ENCODE results near the gene ZNF157.
"Not testable (repeated sequence)": the region's sequence is repeated elsewhere in the genome, so short reads cannot be mapped to it uniquely, and the experiment has no call there.

Gene ZNF157

GRCh38 chrX:47370278-47370677, at the start of gene ZNF157:
ZNF157 (plus strand) TSS chrX:47370578; CDS start chrX:47370669, 91 bp downstream.
- no peak for DNase-seq

GRCh38 chrX:47321386-47321785, 49.0 kb upstream of the ZNF157 start:
- no peak for DNase-seq

GRCh38 chrX:47321823-47322371, 48.5 kb upstream of the ZNF157 start:
- DNase-seq, result no peak

- DNase-seq, result no peak
Observed at GRCh38 chrX:47327902-47328301, 42.5 kb upstream of the ZNF157 start.

- not testable (repeated sequence) for DNase-seq
Observed at GRCh38 chrX:47332729-47333128, 37.6 kb upstream of the ZNF157 start.

- DNase-seq, result no peak
Observed at GRCh38 chrX:47351706-47352105, 18.7 kb upstream of the ZNF157 start.

GRCh38 chrX:47358387-47359065, 11.9 kb upstream of the ZNF157 start:
- no peak for DNase-seq

- DNase-seq, result no peak
Observed at GRCh38 chrX:47360423-47361179, 9.8 kb upstream of the ZNF157 start.

- peak; percentile 83 for DNase-seq
Observed at GRCh38 chrX:47361538-47362511, 8.6 kb upstream of the ZNF157 start.

- no peak for DNase-seq
Observed at GRCh38 chrX:47366041-47366722, 4.2 kb upstream of the ZNF157 start.

GRCh38 chrX:47373198-47373597, 2.8 kb downstream of the ZNF157 start:
- no peak for DNase-seq

- no peak for DNase-seq
Observed at GRCh38 chrX:47380268-47380667, 9.9 kb downstream of the ZNF157 start.

GRCh38 chrX:47380837-47381236, 10.5 kb downstream of the ZNF157 start:
- DNase-seq, result not testable (repeated sequence)

- peak; percentile 23 for DNase-seq
Observed at GRCh38 chrX:47384502-47384901, 14.1 kb downstream of the ZNF157 start.

GRCh38 chrX:47390780-47391179, 20.4 kb downstream of the ZNF157 start:
- no peak for DNase-seq

- no peak for DNase-seq
Observed at GRCh38 chrX:47413179-47413594, 42.8 kb downstream of the ZNF157 start.

GRCh38 chrX:47420265-47420664, 49.9 kb downstream of the ZNF157 start:
- DNase-seq, result no peak

GRCh38 chrX:47420962-47421361, 50.6 kb downstream of the ZNF157 start:
- DNase-seq, result no peak

GRCh38 chrX:47422444-47422843, 52.1 kb downstream of the ZNF157 start:
- DNase-seq, result no peak

- DNase-seq, result no peak
Observed at GRCh38 chrX:47430925-47431324, 60.5 kb downstream of the ZNF157 start.

- no peak for DNase-seq
Observed at GRCh38 chrX:47446431-47446830, 76.1 kb downstream of the ZNF157 start.

- no peak for DNase-seq
Observed at GRCh38 chrX:47446971-47447370, 76.6 kb downstream of the ZNF157 start.

All from NCI-H774 (cell line).